AG20443 (cell line): Measurements from ENCODE around the gene ANKRD28.
A peak's percentile ranks its signal among the peaks of the same experiment; 100 is the strongest.
"Not testable (repeated sequence)": the region's sequence is repeated elsewhere in the genome, so short reads cannot be mapped to it uniquely, and the experiment has no call there.

Source experiments
- DNase-seq: peaks from one replicate; pipeline ENCODE4 v3.0.0; 2012; ENCODE audit warnings: low spot score, mixed read lengths

ANKRD28 gene

DNA sequence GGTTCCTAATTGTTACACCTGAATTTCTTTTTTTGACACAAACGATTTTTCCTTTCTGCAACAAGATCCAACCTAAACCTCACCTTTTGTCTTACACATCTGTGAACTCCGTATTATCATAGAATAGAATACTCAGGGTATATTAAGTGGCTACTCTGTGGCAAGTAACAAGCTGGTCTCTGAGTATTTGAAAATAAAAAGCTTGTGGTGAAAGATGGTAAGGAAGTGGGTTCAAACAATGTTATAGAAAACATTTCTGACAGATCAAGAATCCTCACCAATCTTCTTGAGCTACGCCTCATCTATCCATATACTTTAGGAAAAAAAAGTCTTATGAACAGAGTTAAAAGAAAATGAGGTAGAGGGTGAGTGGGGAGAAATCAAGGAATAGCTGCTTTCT is 3.5 kb upstream of the ANKRD28 start:
- DNase-seq = no peak

DNA sequence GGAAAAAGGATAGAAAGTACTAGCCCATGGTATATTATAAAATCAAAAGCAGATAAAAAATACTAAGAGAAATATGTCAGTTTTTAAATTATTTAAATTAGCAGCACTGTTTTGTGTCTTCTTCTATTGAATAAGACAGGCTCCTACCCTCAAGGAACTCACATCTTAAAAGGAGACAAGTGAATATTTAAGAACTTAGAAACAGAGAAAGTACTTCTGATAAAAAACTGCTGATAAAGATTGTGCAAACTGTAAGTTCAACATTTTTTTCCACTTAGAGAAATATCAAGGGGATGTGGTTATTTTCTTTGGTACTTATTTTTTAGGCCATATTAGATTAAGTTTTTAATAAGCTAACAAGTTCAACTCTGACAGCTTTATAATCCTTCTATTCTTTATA is 3.0 kb upstream of the ANKRD28 start:
- DNase-seq = no peak

DNA sequence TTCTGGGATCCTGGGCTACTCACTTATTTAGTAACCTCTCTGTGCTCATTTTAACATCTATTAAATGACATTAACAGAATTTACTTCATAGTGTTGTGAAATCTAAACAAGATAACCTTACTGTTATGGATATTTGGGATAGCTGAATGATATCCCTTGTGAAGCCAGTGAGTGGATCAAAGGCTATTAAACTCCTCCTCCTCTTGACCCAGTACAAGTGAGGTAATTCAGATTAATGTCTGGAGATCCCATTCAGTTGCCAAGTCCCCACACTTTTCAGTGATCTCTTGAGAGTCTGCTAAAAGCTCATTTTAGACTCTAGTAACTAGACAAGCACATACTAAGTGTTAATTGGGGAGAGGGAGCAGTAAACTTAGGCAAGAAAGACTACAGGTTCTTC is 2.5 kb upstream of the ANKRD28 start:
- DNase-seq = no peak

DNA sequence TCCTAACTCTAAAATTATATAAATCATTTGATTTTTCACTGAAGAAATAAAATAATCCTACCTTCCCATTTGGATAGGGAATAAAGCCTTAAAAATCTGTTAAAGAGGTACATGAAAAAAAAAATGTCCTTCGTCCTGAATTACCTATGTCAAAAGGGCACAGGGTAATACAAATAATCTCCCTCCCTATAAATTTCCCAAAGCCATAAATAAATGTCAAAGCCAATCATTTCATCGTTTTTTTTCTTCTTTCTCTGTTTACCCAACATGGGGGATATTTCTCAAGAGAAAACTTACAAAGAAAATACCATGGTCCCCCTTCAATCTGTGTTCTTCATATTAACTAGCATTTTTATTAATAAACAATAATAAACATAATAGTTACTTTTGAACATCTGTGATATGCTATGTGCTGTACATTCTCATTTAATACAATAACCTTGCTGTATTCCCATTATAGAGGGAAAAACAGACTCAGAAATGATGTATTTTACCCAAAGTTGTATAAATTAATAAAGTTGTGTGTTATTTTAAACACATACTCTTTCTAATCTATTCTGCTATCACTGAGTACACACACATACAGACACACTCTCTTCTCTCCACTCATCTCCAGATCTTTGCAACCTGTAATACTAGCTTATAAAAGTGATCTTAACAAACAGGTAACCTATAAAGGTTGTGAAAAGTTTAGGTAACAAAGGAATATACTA is 910 bp upstream of the ANKRD28 start:
- no peak for DNase-seq

DNA sequence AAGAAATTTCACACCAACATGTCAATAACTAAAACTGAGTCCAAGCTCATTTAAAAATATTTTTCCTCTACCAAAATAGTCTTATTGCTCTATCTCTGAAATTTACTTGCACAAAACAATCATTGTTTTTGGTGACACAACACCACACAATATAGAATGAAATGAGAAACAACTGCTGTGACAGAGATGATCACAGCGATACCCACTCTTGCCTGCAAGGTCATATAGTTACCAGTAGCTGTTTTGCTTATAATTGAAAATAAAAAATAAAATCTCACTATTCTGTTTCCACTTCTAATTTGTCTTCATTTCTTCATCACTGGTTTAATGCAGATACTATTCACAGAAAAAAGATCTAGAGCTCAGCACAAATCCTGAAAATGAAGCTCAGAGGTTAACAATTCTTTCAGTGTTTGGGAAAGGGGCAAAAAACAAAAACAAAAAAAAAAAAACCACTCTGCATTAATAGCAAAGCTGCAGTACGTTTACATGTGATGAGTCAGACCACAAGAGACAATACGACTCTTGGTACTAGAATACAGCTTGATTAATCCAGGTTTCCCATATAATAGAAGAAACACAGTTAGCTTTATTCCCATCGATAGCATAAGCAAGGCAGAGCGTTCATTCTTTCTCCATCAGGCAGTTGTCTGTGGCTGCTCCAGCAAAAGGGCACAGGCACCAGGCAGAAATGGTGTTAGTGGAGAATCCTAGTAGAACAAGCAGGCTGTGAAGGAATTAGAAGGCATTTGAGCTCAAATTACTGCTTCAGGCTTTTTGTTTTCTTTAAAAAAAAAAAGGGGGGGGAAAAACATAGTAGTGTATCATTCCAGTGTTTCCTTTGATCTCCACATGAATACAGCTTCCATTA is 773 bp downstream of the ANKRD28 start:
- DNase-seq = peak; percentile 30

DNA sequence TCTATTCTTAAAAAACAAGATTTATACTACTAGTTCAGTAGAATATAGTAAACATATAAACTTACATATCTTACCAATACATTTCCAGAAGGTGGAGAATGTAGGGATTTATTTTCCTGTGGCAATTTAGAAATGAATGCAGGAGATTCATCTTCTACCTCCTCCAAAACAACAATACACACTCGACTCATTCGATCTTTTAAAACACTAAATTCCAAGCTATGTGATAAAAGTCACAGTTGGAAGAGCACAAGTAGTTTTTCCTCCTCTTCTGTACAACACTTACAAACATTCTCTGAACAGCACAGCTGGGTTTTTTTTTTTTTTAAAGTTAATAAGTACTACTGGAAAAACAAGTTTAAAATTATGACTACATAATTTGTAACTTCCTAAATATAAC is 1.4 kb downstream of the ANKRD28 start:
- no peak for DNase-seq

DNA sequence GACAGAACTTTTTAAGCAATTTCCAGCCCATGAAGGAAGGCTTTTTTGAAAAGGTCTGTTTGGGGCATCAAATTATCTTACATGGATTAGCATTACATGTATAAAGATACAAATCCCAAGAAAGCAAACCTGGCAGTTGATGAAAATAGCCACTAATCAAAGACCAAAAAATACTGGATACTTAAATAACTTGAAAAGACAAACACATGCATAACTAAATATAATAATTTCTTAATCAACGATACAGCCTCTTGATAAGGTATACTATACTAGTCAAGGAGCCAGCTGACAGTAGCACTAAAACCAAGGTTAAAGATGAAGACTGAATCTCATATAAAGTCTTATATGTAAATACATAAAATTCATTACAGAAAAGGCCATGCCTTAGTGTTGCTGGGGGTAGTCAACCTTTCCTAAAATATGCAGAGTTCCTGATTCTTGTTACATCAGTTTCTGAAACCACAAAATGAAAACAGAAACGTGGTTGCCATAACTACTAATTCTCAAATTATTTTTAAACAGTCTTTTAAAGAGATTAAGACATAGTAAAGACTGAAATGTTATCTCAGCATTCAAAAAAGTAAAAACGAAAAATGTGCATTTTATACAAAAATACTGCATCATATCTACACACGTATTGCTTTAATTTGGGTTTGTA is 2.0 kb downstream of the ANKRD28 start:
- peak; percentile 33 for DNase-seq

DNA sequence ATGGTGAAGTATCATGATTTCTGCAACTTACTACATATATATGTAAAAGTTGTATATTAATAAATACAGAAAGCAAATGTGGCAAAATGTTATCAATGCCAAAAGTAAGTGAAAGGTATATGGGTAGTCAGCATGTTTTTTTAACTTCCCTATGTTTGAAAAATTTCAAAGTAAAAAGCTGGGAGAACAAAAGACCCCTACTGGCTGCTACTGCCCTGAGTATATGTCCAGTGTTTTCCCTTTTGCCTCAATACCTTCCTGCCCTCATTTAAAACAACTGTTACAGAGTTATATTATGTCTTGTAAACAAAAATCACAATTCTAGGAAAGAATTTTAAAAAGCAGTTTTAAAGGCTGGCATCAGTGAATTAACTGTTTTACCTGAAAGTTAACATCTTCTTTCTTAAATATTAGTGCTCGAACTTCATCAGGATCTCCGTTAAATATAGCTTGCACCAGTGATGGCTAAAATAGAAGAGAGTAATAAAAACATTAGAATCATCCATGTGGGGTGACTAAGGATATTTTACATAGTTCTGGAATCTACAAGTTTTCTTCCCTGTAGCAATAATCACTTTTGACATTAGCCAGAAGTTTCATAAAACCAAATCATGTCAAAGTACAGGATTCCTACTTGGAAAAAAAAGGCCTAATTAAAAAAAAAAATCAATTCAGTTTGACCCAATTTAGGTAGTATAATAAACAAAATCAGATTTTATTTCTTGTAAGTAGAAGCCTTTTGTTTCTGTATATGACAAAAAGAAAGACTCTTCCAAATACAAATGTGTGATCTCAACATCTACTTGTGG is 2.7 kb downstream of the ANKRD28 start:
- DNase-seq = no peak

DNA sequence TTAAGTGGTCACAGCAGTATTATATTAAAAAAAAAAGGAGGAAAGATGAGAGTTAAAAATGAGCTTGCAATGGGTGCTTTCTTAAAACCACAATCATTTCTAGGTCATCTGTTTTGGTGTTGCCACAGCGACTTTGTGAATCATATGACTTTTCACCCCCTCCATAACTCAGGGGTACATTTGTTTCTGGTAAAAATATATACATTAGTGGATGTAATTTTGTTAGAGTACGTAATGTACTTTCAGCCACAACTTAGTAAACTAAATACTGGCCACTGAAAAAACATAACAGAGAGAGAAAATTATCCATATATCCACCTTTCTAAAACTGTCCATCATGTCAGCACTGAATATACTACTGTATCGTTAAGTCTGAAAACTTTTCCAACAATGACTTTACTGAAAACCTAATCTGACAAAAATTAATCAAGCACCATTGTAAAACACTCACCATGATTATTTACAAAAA is 3.4 kb downstream of the ANKRD28 start:
- DNase-seq = peak; percentile 30

DNA sequence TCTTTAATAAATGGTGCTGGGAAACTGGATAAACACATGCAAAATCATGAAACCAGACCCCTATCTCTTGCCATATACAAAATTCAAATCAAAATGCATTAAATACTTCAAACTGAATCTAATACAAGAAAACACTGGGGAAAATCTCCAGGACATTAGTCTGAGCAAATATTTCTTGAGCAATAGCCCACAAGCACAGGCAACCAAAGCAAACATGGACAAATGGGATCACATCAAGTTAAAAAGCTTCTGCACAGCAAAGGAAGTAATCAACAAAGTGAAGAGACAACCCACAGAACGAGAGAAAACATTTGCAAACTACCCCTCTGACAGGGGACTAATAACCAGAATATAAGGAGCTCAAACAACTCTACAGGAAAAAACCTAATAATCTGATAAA is 6.3 kb downstream of the ANKRD28 start:
- no peak for DNase-seq

DNA sequence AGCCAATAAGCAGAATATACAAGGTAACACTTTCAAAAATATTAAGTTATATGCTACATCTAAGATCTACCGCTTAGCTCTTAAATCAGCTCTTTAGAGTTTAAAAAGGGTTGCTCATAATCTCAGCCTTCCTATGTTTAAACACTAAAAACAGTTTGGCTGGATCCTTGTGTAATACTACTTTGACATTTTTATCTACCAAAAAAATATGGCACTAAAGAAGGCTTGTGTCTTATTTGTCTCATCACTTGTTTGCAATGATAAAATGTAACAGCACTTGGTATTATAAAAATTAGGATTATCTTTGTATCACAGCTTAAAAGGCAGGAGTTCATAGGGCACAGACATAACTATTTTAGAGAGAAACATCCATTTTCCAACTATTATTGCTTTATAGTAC is 9.8 kb downstream of the ANKRD28 start:
- DNase-seq = no peak

DNA sequence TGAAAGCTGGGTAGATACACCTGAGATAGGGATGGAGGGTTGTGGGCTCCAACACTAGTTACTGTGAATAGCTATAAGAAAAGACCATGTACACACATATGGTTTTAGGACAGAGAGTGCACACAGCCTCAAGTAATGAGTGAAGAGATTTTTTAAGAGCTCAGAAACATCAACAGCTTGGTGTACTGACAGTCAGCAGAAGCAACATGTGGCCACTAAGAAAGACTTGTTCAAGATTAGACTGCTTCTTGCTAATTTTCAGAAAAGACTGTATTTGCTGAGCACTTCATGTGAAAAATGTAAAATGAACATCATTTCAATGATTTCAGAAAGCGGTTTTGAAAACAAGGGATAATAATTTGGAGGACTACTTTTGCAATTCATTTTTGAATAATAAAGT is 10.3 kb downstream of the ANKRD28 start:
- DNase-seq = no peak

DNA sequence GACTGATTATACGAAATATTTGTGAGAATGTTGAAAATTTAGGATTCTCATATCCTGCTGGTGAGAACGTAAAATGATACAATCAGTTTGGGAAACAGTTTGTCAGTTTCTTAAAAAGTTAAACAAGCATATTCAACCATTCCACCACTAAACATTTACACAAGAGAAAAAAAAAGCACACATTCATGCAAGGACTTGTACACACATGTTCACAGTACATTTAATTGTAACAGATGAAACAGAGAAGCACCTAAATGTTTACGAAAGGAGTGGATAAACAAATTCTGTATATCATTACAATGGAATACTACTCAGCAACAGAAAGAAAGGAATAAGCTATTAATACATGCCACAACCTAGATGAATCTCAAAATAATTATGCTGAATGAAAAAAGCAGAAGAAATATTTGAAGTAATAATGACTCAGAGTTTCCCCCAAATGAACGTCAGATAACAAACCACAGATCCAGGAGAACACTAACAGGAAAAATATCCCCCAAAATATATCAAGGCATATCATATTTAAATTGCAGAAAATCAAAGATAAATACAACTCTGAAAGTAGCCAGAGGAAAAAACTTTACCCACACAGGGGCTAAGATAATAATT is 14.3 kb downstream of the ANKRD28 start:
- no peak for DNase-seq

DNA sequence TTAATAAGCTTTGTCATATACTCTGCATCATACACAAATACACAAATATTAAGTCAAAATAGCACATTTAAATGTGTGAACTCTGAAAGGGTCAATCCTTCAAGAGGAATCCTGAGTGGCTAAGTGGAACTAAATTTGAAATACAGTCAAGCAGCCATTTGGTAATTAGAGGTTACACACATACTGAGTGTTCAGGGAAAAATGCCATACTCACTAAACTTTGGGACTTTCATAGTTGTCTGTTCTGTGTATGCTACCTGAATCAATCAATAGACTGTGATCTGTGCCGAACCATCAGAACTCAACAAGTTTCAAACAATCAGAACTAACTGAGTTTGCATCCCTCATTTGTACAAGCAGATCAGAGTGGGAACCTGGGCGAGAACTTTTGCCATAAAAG is 15.3 kb downstream of the ANKRD28 start:
- no peak for DNase-seq

DNA sequence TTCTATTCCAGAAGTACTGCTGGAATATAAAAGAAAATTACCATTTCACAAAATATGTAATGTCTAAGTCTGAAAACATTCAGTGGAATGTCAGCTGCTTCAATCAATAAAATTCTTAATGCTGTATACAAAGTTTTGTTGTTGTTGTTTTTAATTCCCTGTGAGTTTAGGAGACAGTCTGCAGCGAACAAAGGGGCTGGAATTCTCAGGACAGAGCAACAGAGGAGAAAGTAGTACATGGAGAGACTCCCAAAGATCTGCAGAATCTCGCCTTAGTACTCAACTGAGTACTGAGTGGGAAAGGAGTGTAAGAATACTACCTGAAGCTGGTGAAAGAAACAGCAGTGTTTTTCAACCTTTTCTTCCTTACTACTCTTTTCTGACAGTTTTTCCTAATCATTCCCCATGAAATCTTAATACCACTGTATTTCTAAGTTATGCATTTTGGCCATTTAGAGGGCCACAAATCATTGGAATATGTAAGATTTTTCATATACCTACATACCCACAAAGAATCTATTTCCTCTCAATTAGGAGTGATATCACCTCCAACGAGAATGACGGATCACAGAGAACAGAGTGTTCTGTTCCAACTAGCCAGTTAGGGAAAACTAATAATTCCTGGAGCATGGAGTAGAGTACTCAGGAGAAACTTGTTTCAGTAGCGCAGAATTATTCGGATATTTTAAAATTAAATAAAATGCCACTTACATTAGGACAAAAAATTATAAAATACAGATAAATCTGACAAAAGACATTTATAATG is 16.0 kb downstream of the ANKRD28 start:
- no peak for DNase-seq

DNA sequence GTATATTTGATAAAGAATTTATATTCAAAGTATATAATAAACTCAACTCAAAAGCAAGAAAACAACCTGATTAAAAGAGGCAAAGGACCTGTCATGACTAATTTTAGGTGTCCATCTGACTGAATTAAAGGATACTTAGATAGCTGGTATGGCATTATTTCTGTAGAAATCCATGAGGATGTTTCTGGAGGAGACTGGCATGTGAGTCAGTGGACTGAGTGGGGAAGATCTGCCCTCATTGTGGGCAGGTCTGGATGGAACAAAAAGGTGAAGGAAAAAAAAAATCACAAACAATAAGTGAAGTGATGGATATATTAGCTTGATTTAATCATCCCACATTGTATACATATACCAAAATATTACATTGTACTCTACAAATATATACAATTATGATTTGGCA is 16.6 kb downstream of the ANKRD28 start:
- no peak for DNase-seq

DNA sequence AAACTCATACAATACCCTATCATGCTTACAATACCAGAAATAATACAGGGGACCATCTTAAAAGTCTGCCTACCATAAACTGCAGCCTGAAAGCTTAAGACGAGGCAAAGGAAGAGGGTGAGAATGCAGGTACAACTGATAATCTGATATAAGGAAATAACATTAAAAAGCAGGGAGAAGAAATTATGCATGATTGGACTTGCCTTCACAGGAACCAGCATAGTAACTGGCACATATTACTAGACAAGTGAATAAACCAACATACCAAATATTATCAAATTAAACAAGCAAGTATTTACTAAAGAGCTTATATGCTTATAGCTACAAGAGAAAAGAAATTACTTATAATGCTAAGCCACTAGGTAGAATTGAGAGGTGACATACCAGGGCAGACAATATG is 18.7 kb downstream of the ANKRD28 start:
- no peak for DNase-seq

DNA sequence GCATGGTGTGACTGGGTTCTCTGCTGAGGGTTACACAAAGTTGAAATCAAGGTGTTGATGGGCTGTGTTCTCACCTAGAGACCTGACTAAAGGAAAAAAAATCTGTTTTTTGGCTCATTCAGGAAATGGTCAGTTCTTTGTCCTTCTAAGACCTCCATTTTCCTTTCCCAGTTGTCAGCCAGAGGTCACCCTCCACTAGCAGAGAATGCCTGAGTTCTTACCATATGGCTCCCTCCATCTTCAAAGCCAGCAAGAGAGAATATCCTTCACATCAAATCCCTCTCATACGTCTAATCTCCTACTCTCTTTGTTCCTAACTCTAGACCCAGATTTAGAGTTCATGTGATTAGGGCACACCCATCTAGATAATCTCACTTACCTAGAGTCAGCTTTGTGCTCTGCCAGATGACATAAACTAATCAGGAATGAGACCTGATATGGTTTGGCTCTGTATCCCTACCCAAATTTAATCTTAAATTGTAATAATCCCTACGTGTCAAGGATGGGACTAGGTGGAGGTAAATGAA is 19.4 kb downstream of the ANKRD28 start:
- no peak for DNase-seq

DNA sequence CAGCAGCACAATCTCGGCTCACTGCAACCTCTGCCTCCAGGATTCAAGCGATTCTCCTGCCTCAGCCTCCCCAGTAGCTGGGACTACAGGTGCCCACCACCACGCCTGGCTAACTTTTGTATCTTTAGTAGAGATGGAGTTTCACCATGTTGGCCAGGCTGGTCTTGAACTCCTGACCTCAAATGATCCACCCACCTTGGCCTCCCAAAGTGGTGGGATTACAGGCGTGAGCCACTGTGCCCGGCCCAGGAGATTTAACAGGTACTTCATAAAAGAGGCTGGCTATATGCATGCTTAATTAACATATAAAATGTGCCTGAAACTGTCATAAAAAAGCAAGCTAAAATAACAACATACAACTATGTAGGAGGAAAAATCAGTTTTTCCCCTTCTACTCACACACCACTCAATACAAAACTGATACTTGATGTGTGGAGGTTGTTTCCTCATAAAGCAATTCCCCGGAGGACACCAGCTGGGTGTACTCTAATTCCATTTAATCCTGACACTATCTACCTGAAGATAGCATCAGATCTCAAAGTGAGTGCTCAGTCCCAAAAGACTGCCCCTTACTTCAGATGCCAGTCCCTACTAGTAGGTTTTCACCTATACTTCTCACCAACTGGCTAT is 22.7 kb downstream of the ANKRD28 start:
- DNase-seq = not testable (repeated sequence)

DNA sequence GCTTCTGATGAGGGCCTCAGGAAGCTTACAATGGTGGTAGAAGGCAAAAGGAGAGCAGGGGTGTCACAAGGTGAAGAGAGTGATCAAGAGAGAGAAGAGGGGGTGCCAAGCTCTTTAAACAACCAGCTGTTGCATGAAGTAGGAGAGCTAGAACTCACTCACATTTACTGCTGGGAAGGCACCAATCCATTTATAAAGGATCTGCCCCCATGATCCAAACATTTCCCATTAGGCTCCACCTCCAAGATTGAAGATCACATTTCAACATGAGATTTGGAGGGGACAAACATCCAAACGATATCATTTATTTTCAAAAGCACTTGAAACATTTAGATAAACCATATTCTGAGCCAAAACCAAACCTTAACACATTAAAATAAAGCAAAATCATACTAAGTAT is 26.3 kb downstream of the ANKRD28 start:
- DNase-seq = no peak
